ACHN (cell line): ENCODE data around the gene CERS6.

Source experiments
- DNase-seq: peaks from one replicate; pipeline ENCODE4 v3.0.0-alpha.2; 2015
- in situ Hi-C: cut with HindIII; loops from 2 replicates; pipeline ENCODE4 v1.10.0; 2017; ENCODE audit warnings: low sequenced_read_pairs, low pct_ligation_motif_present, low pct_unique_long_range_greater_than_20kb

The CERS6 gene

DNA sequence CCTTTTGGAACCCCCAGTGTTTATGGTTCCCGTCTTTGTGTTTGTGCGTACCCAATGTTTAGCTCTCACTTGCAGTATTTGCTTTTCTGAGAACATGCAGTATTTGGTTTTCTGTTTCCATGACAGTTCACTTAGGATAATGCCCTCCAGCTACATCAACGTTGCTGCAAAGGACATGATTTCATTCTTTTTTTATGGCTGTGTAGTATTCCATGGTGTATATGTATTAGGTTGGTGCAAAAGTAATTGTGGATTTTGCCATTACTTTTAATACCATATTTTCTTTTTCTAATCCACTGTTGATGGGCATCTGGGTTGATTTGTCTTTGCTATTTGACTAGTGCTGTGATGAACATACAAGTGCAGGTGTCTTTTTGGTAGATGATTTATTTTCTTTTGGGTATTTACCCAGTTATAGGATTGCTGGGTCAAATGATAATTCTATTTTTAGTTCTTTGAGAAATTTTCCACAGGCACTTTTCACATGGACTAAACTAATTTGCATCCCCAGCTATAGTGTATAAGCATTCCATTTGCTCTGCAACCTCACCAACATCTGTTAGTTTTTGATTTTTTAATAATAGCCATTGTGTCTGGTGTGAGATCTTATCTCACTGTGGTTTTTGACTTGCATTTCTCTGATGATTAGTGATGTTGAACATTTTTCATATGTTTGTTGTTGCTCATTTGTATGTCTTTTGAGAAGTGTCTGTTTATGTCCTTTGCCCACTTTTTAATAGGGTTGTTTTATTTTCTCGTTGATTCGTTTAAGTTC is 63.6 kb downstream of the CERS6 start:
- in situ Hi-C loops, result no loop called here
- no peak for DNase-seq

DNA sequence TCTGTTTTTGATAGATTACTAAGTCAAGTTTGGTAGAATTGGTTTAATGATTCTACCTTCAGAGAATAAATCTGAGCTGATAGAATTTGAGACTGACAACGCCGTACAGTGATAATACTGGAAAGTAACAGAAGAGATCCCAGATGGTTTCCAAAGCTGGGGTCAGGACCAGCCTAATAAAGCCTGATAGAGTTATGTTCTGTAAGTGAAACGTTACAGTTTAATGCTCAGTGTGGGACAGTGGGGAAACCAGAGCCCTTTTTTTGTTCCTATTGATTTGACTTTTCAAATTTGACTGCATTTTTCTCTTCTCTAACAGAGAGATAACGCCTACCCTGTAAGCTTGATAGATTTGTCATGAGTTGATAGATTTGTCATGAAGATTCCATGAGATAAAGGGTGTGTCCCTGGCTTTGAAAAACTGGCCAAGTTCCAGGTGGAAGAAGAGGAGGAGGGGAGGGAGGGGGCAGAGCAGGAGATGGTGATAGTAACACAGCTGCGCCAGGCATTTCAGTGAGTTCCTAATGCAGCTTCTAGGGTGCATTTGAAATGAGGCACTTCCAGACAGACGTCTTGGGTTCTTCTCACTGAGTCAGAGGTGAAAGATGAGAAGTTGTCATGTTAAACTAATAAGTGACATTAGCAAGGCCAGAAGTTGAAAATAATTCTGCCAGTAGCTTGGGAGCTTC is 65.1 kb downstream of the CERS6 start:
- in situ Hi-C loops, result no loop called here
- DNase-seq, result no peak

DNA sequence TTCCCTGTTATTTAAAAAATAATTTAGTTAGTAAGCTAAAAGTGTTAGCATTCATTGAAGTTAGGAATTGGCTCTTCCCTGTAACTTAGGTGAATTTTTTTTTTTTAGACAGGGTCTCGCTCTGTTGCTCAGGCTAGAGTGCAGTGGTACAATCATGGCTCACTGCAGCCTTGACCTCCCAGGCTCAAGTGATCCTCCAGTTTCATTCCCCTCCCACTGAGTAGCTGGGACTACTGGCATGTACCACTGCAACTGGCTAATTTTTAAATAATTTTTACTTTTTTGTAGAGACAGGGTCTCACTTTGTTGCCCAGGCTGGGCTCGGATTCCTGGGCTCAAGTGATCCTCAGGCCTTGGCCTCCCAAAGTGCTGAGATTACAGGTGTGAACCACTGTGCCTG is 66.4 kb downstream of the CERS6 start:
- DNase-seq, result no peak
- in situ Hi-C loops, result no loop called here

DNA sequence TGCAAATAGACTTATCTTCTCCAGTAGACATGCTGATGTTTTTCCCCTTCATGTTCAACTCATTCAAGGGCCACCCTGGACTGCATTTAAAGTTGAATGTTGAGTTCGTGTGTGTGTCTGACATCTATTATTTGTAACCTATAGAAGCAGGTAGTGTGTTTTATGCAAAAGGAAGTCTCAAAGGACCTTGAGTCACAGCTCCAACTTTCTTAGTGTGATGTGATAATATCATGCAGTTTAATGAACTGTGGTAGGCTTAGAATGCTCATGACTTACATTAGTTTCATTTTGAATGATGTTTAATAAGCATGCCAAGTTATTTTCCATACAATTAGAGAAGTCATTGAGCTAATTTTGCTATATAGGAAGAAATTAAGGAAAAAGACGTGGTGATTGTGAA is 67.9 kb downstream of the CERS6 start:
- in situ Hi-C loops, result no loop called here
- DNase-seq, result no peak

DNA sequence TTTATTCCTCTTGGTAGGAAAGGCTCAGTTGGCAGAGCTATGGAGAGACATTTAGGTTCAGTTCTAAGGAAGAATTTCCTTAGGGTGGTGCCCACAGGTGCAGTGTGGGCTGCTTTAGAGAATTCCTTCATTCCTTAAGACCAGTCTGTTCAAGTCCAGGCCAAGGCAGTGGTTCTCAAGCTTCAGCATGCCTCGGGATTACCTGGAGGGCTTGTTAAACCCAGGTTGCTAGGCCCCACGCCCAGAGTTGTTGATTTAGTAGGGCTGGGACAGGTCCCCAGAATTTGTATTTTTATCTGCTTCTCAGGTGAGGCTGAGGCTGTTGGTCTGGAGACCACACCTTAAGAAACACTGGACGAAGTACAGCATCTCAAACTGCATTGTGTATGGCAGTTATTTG is 68.9 kb downstream of the CERS6 start:
- no peak for DNase-seq
- in situ Hi-C loops, result no loop called here

DNA sequence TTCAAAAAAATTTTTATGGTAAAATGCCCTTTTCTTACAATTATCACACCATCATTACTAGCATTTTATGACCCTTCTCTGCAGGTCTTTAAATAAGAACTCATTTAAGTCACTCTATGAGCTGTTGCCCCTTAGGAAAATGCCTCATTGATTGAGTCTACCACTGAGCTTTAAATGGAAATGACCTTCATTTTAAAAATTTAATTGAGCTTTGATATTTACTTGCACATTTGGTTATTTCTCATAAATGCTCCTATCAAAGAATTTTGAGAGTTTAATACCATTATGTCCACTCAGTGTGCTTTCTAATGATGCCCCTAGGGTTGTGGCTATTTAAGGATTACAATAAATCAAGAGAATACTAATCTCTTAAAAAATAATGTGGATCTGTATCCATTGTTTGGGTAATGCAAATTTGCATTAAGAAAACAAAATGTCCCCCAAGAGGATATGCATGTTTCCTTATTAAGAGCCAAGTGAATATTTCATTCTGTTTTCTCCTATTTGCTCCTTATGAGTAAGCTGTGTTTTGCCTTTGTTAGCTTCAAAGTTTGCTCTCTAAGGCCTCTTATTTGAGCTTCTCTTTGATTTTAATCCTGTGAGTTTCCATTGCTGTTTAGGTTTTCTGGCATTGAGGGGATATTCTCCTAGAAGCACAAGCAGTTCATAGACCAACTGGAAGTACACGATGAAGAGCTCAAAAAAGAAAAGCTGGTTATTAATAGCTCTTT is 69.8 kb downstream of the CERS6 start:
- DNase-seq, result no peak
- in situ Hi-C loops, result no loop called here

DNA sequence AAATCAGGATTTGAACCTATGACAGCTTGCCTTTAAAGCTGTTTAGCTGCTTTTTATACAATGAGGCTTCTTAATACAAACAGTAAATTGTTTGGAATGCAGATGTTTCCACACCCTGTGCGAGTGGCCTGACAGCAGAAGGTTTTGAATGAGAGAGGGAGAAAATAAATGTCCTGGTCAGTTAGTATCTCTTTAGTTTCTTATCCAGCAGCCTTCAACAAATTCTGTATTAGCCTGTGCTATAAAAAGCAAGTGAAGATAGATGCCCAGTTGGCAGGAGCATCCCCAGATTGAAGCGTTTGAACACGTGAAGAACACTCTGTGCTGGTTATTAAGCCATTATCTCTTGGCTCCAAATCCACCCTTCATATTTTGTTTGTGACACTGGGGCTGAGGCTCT is 70.6 kb downstream of the CERS6 start:
- in situ Hi-C loops, result no loop called here
- no peak for DNase-seq

DNA sequence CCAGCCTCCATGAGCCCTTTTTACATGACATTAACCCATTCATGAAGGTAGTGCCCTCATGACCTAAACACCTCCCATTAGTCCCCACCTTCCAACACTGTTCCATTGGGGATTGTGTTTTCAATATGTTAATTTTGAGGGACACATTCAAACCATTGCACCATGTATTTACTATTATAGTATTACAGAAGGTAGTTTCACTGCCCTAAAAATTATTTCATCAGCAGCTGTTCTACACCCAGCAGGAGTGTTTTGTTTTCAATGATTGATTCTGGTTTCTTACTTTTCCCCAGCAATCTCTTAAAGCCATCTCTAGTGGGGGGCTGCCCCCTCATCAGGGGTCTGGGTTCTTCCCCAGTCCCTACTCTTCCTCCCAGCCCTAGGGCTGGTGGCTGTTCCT is 71.9 kb downstream of the CERS6 start:
- in situ Hi-C loops, result no loop called here
- no peak for DNase-seq

DNA sequence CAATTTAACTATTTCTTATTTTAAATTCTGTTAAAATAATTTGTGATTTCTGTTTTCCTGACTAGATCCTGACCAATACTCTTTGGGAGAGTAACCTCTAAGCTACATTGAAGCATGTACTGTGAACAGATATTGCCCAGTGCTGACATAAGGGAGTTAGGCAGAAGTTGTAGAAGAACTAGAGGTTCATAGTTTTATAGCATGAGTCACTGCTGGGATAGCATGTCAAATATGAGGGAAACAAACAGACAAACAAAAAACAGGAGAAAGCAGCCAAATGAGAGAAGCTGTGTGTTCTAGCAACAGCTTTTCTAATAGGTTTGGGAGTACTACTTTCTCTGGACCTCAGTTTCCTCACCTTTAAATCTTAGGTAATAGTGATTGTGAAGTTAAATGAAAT is 72.4 kb downstream of the CERS6 start:
- in situ Hi-C loops, result no loop called here
- no peak for DNase-seq

DNA sequence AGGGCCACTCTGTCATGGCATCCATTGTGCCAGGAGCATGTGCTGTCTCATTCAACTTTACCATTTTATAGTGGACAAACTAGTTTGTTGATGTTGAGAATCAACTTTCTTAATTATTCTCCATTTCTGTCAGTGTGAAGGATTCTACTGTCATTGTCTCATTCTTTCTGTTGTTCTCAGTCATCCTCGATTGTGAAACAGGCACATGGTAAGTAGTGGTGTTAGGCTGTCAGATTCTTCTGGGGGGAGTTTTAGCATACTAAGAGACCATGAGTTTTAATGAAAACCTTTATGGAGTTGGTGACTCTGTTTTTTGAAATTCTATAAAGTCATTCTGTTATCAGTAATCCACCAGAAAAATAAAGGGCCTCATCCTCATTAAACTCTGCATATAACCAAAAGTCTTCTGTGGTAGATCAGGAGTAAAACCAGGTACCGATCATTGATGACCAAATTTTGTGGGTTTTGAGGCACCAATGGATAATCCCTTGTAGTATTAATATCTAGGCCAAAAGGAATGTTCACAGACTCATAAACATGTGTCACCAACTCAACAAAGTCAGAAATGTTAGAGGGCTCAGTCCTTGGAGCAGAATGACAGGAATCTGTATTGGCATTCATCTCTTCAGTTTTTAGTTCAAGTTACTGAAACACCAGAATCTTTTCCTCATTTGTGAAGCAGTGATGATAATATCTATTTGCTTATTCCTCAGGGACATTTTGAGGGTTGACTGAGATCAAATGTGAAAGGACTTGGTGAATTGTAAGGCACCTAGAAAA is 73.2 kb downstream of the CERS6 start:
- in situ Hi-C loops, result no loop called here
- no peak for DNase-seq

DNA sequence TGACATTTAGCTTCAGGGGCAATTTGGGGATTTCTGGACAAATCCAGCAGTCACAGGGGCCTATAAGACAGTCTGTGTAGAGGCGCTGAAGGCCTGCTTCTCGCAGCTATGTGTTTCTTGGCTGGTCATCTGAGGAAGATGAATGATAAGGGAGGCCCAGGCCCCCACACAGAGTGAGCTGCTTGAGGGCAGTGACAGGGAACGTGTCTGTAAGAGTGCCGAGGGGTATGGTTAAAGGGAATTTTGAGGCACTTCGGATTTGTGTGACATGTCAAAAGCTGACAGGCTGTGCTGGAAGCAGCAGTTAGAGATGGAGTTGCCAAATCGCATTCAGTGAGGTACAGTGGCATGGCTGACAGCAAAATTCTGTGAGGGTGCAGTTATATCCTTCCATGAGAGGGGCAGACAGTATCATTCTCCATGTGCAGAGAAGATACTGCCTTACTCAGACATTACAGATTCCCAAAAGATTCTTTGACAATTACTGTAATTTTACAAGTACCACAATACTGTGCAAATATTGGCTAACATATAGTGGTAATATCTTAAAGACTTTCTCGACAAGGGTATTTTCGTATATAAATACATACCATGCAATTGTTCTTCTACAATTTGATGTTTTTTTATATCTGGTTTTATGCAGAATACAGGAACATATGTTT is 74.0 kb downstream of the CERS6 start:
- no peak for DNase-seq
- in situ Hi-C loops, result no loop called here

DNA sequence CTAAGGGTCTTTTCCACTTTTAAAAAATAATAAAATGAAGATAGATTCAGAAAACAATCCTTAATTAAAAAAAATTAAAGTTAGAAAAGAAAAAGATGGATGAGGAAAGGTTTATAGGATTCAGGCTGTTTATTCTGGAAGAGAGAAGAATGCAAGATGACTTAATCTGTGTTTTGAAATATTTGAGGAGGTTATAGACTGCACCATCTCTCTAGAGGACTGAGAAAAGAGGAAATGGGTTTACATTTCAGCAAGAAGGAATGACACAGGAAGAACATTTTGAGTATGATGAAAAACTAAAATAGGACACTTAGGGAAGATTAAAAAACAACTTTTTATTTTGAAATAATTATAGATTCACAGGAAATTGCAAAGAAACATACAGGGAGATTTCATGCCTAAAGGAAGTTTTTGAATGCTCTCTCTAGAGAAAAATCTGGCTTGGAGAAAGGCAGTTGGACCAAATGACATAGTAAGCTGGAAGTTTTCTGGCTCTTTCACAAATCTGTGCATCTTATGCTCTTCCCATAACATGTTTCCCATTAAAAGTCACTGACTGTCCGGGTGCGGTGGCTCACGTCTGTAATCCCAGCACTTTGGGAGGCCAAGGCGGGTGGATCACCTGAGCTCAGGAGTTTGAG is 75.0 kb downstream of the CERS6 start:
- in situ Hi-C loops, result no loop called here
- DNase-seq, result no peak

DNA sequence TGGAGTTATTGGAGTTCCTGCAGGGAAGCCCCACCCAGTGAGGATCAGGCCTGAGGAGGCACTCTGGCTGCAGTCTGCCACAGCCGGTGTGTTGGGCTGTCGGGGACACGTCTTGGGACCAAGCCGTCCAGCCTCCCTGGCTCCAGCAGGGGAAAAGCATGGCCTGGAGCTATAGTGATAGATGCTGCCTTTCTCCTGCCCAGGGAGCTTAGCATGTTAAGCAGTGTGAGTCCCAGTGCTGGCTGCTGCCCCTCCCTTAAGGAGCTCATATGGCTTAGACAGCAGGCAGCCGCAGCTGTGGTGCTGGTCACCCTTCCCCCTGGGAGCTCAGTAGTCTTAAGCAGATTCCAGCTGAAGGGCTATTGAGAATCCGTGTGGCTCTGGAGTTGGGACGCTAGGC is 78.9 kb downstream of the CERS6 start:
- DNase-seq, result no peak
- in situ Hi-C loops, result no loop called here

DNA sequence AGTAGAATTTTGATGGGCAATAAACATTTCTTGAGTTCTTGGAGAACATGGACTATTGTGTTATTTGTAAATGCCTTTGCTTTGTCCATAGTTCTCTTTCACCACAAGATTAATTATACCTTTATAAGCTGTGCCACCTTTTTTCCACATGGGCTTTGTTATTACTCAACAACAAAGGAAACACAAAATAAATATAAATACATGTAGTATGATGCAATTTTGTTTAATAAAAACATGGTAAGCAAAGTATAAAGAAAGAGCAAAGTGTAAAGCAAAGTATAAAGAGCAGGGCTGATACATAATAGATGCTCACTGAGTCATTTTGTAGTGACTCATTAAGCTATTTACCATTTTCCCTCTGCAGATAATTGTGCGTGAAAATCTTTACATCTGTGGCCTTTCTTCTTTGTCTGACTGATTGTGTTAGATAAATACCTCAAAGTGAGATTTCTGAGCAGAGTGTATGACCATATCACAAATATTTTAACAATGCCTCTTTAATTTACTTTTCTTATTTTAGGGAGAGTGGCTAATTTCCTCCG is 80.9 kb downstream of the CERS6 start:
- in situ Hi-C loops, result no loop called here
- DNase-seq, result no peak

DNA sequence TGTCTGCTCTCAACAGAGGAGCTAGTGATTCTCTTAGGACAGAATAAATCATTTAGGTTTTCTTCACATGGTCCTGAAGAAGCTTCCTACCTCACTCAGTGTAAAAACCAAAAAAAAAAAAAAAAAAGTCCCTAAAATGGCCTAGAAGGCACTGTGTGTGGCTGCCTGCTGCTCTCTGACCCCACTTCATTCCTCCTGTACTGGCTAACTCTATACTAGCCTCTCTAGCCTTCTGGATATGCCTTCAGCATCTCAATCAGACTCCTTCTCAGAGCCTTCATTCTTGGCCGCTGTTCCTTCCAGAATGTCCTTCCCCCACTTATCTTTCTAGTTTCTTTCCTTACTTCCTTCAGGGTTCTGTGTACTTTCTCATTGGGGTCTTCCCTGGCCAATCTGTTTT is 82.1 kb downstream of the CERS6 start:
- DNase-seq, result no peak
- in situ Hi-C loops, result no loop called here

DNA sequence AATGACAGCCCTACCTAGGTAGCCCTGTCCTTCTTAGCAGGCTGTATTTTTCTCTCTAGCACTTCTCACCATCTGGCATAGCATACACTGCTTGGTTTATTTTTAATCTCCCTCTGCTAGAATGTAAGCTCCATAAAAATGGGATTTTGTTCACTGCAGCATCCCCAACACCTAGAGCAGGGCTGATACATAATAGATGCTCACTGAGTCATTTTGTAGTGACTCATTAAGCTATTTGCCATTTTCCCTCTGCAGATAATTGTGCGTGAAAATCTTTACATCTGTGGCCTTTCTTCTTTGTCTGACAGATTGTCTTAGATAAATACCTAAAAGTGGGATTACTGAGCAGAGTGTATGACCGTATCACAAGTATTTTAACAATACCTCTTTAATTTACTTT is 82.5 kb downstream of the CERS6 start:
- no peak for DNase-seq

DNA sequence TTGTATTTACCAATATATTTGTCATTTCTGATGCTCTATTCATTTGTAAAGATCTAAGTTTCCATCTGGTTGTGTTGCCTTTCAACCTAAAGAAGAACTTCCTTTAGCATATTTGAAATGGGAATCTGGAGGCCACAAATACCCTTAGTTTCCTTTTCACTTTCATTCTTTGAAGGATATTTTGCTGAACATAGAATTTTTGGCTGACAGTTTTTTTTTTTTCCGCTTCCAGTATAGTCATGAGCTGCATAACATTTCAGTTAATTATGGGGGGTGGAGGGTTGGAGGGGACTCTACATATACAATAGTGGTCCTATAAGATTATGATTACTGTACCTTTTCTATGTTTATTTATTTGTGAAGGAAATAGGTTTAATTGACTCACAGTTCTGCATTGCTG is 83.9 kb downstream of the CERS6 start:
- no peak for DNase-seq
- in situ Hi-C loops, result no loop called here

More for the DNA sequence above, 82.5 kb downstream of the CERS6 start:
- in situ Hi-C loops, result no loop called here

DNA sequence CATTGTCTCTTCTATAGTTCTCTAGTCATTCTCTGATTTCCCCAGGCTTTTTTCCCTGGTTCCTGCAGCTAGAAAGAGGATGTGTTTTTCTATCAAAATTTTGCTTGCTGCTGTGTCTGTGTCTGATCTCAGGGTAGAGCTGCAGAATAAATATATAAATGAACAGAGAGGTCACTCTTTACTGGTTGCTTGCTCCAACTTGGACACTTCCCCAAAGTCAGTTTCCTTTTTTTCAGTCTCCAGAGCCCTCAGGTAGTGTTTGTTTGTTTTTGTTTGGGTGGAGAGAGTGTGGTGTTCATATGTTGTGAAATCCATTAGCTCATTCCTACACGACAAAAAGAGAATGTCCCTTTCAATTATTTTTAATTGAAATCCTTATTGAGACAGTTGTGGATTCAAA is 85.8 kb downstream of the CERS6 start:
- in situ Hi-C loops, result no loop called here
- DNase-seq, result no peak
